HCT116 (cell line): ENCODE results near the gene ENOX1.

ENCODE experiments used
- POLR2A ChIP-seq: IDR thresholded peaks from 2 replicates; pipeline ENCODE4 v1.7.0; 2011; ENCODE audit warnings: borderline replicate concordance; ENCODE audit not compliant: insufficient read depth, insufficient read length; ENCODE audit errors: extremely low read depth
- POLR2AphosphoS5 ChIP-seq: IDR thresholded peaks from 2 replicates; pipeline ENCODE4 v1.6.1; 2011; ENCODE audit warnings: mild to moderate bottlenecking, low read depth, low read length, moderate library complexity

GRCh38 chr13:43472339-43472738, 314.4 kb downstream of the ENOX1 start:
- no peak for TF ChIP-seq POLR2A
- no peak for TF ChIP-seq POLR2AphosphoS5
